DMS153 treated with DMSO at 0.1 percent for 48 hours (cell line): ENCODE measurements around the gene OSM.

Experiments used
- DNase-seq: peaks from one replicate; lab custom pipeline; 2025; ENCODE audit not compliant: unreplicated experiment; lab: John Stamatoyannopoulos, UW

Gene OSM

DNA sequence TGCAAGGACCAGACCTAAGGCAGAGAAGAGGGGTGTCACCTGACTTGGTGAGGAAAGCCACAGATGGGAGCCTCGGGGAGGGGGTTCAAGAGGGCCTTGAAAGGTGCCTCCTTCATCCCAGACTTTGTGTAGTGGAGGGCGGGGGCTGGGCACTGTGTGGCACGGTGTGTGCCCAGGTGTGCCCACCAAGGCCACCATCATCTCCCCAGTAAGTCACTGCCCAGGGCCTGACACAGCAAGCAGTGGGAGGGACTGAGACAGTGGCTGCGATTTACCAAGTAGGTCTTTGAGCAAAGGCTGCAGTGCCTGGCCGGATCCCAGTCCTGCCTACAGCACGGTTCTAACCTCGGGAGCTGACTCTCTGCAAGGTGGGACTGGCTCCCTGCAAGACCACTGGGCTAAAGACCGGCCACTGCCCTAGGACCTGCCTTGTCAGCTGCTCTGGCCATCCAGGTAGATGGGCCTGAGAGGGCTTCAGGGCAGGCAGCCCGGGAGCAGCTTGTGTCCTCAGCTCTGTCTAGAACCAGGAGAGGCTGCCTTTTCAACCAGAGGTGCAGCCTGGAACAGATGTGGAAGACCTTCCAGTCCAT is 1.4 kb downstream of the OSM start:
- DNase-seq = no peak

DNA sequence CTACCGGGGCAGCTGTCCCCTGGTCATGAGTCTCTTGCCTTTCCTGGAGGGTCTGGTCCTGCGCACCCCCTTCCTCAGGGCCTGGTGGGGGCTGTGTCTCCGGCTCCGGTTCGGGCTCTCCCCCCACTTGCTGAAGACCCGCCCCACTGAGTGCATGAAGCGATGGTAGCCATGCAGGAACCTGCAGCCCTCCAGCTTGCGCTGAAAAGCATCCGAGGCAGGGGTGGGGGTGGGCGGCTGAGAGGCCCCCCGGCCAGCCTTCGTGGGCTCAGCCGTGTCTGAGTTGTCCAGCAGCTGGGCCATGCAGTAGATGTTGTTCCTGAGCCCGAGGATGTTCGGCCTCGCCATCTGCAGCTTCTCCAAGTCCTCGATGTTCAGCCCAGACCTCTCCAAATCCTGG is 2.8 kb downstream of the OSM start:
- DNase-seq = no peak

DNA sequence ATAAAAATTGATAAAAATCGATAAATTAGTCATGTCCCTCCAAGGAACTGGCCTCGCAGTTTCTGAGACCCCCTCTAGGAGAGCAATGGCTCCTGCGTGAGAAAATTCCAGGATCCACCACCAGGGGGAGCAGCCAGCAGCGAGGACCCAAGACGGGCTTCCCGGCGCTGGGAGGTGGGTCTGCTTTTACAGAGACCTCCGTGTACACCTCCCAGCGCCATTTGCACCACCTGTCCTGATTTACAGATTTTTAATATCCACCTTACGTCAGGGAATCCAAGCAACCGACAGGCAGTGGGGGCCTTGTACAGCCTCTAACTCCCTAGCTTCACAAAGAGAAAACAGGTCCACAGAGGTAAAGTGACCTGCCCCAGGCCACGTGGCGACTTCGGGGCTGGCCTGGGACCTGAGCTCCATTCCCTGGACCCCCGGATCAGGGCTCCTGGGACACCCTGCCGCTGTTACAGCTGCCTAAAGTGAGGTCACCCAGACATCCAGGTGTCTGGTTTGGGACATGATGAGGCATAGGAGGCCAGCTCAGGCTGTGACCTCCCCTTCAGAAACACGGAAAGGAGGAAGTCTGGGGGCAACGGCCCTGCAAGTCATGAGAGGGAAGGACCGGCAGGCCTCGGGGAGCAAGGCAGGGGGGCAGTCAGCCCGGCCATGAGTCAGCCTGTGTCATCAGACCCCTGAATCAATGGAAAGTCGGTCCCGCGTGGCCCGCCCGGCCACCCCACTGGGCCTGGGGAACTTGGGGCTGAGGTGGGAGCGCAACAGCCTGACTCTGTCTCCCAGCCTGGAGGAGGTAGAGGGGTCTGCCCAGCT is 3.5 kb downstream of the OSM start:
- DNase-seq = peak; percentile 38

- DNase-seq = no peak
These were observed 4.5 kb downstream of the OSM start for GRCh38 chr22:30262112-30262511.

DNA sequence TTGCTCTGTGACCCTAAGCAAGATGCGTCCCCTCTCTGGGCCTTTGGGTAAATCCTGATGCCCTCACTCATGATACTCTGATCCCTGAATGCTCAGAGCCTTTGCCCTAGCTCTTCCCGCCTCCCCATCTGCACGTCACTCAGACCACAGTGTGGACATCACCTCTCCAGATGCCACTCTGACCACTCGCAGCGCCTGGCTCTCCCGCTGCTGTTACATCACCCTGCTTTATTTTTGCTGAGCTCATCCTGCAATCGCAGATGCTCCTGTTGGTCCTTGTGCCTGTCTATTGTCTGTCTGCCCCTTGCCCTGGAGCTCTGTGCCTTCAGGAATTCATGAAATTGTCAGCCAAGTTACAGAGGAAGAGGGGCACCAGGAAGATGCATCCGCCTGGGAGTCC is 5.5 kb downstream of the OSM start:
- no peak for DNase-seq

GRCh38 chr22:30260682-30261081 is 6.0 kb downstream of the OSM start:
- DNase-seq = no peak

- no peak for DNase-seq
These were observed 6.4 kb downstream of the OSM start for GRCh38 chr22:30260276-30260675.

DNA sequence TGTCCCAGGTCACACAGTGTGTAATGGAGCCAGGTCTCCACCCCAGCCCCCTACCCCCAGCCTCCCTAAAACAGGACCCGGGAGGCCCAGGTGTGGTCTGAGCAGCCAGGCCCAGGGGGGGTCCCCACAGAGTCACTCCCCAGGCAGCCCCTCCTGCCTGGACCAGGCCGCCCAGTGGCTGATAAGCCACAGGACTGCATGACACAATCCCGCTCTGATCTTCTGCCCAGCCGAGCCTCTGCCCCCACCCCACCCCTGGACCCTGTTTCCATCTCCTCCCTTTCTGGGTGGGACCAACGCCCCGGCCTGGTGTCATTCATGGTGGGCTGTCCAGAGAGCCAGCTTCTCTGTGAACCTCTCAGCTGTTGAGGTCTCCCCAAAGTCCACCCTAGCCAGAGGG is 12.3 kb downstream of the OSM start:
- DNase-seq = no peak

DNA sequence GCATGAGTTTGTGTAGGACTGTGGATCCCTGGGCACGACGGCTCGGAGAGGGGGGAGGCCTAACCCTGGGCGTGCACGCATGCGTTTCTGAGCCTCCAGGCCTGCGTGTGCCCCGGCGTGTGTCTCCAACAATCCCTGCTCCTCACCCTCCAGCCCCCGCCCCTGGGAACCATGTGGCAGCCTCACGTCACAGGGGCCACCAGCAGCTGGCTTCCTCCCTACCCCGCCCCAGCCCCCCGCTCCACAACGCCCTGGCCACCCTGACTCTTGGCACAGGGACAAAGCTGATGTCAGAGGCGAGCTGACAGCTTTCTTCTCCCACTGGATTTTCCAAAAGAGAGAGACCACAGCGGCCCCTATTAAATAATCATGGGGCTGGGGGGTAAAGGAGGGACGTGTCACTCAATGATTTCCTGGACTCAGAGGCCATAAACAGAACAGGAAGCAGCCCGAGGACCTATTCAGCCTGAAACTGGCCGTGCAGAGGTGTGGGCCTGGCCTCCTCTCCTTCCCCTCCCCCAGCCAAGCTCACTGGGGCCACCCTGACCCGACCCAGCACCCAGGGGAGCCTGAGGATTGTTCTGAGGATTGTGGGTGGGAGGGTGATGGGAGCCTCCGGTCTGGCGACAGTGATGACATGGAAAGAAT is 13.3 kb downstream of the OSM start:
- DNase-seq = peak; percentile 26

- no peak for DNase-seq
These were observed 14.0 kb downstream of the OSM start for GRCh38 chr22:30252411-30253204.

GRCh38 chr22:30251711-30252110 is 14.9 kb downstream of the OSM start:
- DNase-seq = no peak

DNA sequence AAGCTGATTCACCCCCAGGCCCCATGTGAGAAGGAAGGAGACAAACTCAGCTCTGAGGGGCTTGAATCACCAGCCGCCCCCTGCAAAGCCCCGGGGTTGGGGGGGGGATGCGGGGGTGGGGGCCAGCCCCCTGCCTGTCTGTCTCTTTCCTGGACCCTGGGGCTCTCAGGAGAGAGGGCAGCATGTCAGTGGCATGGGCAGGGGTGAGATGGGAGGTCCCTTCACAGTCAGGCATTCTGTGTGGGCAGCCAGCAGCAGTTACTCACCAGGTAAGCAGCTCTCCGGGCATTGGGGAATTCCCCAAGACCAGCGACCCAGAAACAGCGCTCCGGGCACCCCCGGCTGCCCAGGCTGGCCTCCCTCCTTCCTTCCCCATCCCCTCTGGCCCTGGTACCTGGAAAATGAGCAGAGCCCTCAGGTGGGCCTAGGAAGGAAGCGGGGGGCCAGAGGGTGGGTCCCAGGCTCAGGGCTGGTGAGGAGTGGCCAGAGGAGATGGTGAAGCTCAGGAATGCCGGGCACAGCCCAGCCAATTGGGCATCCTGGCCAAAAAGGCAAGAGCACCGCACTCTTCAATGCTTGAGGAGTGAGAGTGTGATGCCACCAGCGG is 15.9 kb downstream of the OSM start:
- DNase-seq = no peak

DNA sequence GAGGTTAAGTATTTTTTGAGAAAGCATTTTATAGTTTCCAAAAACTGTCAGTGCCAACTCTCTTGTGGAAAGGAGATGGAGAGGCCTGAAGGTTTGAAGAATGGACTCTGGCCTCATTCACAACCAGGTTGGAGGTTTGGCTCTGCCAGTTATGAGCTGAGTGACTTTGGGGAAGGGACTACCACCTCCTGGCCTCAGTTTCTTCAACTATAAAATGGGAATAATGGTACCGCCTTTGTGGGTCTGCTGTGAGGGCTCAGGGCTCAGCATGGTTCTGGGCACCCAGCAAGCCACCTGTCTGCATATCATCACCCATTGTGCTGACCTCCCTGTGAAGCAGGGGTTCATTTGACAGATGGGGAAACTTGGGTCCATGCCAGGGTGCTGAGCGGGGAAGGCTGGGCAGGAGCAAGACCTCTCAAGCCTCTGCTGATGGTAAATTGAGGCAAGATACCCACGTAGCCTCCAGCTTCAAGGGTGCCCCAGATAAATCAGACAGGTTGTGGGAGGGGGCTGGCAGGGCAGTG is 16.5 kb downstream of the OSM start:
- no peak for DNase-seq

DNA sequence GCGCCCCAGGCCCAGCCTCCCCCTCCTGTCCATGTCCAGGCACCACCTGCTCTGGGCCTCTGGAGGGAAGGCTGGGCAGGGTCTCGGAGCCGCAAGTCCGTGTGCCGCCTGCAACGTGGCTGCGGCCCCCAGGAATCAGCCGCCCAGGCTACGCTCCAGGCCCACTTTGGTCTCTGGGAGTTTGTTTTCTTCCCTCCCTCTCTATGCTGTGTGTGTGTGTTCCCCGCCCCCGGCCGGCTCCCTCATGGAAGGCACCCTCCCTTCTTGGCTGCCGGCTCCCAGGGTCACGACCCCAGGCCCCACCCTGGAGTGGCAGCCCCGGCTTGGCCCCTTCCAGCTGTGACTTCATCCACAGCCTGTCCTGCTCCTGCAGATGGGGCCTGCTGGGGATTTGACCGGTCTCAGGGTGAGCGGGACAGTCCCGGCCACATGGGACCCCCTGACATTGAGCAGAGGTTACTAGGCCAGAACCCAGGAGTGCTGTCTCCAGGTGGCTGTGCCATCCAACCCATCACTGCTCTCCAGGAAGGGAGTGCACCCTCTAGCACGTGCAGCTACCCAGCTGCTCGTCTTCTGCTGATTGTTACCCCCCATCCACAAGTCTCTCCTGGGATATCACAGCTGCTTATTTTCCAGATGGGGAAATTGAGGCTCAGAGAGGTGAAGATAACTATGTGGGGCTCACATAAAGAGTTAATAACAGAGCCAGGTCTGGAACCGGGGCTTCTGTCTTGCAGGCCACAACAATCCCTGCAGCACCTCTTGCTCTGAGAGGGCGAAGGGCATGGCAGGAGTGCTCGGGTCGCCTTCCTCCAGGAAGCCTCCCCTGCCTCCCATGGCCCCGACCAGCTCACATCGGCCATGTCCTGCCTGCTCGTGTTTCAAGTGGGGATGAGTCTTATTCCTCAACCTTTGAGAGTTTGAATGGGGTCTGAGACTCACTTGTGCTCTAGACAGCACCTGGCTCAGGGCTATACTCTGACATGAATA is 17.3 kb downstream of the OSM start:
- no peak for DNase-seq

- DNase-seq = no peak
These were observed 18.2 kb downstream of the OSM start for GRCh38 chr22:30248484-30248883.

GRCh38 chr22:30247974-30248373 is 18.7 kb downstream of the OSM start:
- DNase-seq = no peak

DNA sequence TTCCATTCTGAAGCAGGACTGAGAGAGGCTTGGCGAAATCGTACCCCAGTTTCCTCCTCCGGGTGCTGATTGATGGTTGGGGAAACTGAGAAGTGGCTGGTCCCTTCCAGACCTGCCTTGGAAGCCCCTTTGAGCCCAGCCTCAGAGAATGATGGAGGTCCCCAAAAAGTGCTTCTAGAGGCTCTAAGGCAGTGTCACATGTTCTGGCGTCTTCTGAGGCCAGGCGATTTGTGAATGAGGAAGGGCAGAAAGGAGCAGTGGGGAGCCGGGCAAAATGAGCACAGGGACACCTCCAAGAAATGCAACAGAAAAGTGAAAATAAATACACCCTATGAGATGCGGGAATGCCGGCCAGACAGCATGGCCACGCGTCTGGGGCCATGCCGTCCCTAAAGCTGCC is 19.1 kb downstream of the OSM start:
- DNase-seq = no peak

- no peak for DNase-seq
These were observed 19.8 kb downstream of the OSM start for GRCh38 chr22:30246814-30247376.
